Esophagus squamous epithelium (tissue), 5 donors: ENCODE measurements around the gene MRPL52. TPM values are rescaled to one million over a fixed set of nuclear protein-coding genes. Genes with fewer than 3 reads are reported as not detected.

Source experiments
- DNase-seq: peaks from one replicate; lab custom pipeline; 2025; lab: John Stamatoyannopoulos, UW
- H3K27ac ChIP-seq, 4 donors: fragments of 200-600 bp; sonication (generic); one replicate each; pipeline ENCODE4 v1.5.1; 2016 to 2019; ENCODE audit warnings: mild to moderate bottlenecking in 1 of 4
- H3K27me3 ChIP-seq, 4 donors: fragments of 200-600 bp; sonication (generic); 1 replicate in 3 of 4; 2 replicates in 1 of 4; pipeline versions ENCODE4 v1.5.1 to v1.6.0; 2017 to 2021; ENCODE audit warnings: antibody characterized with exemption in 1 of 4
- H3K36me3 ChIP-seq, 3 donors: fragments of 200-600 bp; sonication (generic); one replicate each; pipeline ENCODE4 v1.5.1; 2016 to 2019
- H3K4me1 ChIP-seq, 3 donors: fragments of 200-600 bp; sonication (generic); one replicate each; pipeline ENCODE4 v1.5.1; 2017 to 2019
- H3K4me3 ChIP-seq, 4 donors: fragments of 200-600 bp; sonication (generic); 1 replicate in 3 of 4; 2 replicates in 1 of 4; pipeline ENCODE4 v1.5.1; 2016 to 2019; ENCODE audit warnings: mild to moderate bottlenecking in 2 of 4, moderate library complexity in 1 of 4
- H3K9me3 ChIP-seq, 3 donors: fragments of 200-600 bp; sonication (generic); one replicate each; pipeline ENCODE4 v1.5.1; 2016 to 2019
- POLR2A ChIP-seq, 4 donors: fragments of 450-650 bp; IDR thresholded peaks; one replicate each; pipeline ENCODE4 v1.6.1; 2017; ENCODE audit warnings: antibody characterized with exemption in 4 of 4, mild to moderate bottlenecking in 4 of 4, moderate library complexity in 3 of 4
- WGBS, 2 donors: methylation state at CpG; one replicate each; pipeline ENCODE4 v1.1.5; 2018; 5-methylcytosine and 5-hydroxymethylcytosine counted together
- intact Hi-C: fragments of 100-400 bp; cut with DNase I; formaldehyde crosslinking; loops from one replicate; pipeline ENCODE4 v1.15.0; 2022
- small RNA-seq, 4 donors: library from RNA; depleted of rRNA; stranded (forward); fragments of <200 nt; gene quantifications; one replicate each; pipeline ENCODE3, GENCODE V24; 2016
- total RNA-seq, 4 donors: library from RNA; depleted of rRNA; stranded (reverse); fragments of >200 nt; gene quantifications; one replicate each; pipeline ENCODE4 v1.1.0, GENCODE V29; 2016
- TF ChIP-seq, protein P1 (sequence below), 6 experiments: fragments of 450-650 bp in 4 of 6; fragments of 200-600 bp in 2 of 6; sonication (generic) in 2 of 6; IDR thresholded peaks; one replicate each; pipeline ENCODE4 v1.5.1; 2016 to 2019; ENCODE audit warnings: antibody characterized with exemption in 6 of 6, mild to moderate bottlenecking in 4 of 6, moderate library complexity in 4 of 6
- donor health status: DM: yes; HTN: yes; CAD: no.

Gene MRPL52
- total RNA-seq, 4 donors from 2014 or later = 32.8 to 142 (median 82.1) TPM

DNA sequence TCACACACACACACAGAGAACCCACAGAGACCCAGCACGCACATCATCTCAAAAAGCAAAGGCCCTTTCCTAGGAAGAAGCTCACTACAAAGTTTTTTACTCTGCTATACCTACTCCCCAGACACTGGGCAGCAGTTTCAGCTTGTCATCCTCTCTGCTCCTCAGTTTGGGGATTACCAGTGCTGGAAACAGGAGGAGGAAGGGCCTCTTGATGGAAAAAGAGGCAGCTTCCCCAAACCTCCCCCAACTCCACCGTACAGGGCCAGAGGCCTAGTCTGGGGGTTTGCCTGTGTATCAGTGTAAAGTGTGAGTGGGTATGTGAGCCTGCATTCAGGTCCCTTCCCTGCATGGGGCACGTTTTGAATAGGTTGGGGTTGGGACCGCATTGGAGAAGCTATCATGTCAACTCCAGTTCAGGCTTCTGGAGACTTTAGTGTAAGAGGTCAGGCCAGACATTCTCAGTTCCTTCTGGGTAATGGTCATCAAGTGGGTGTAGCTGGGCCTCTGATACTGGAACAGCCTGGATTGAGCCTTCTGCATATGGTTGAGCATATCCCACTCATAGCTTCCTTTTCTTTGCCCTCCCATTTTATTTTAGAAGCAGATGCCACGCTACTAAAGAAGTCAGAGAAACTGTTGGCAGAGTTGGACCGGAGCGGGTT lies 54.5 kb downstream of the MRPL52 start:
- H3K36me3 ChIP-seq = peaks cover 0 to 10% (median 0%) of the 10 kb centered on the region in 3 donors
- H3K9me3 ChIP-seq = no peaks in the 10 kb centered on the region
- no peaks in the 10 kb centered on the region for H3K27me3 ChIP-seq
- intact Hi-C loops = no loop called here
- H3K27ac ChIP-seq = no peak overlapping the region
- no peak overlapping the region for H3K4me3 ChIP-seq
- H3K4me1 ChIP-seq = peaks cover 14 to 62% (median 19%) of the 10 kb centered on the region in 3 donors
- TF ChIP-seq, protein P1, sequence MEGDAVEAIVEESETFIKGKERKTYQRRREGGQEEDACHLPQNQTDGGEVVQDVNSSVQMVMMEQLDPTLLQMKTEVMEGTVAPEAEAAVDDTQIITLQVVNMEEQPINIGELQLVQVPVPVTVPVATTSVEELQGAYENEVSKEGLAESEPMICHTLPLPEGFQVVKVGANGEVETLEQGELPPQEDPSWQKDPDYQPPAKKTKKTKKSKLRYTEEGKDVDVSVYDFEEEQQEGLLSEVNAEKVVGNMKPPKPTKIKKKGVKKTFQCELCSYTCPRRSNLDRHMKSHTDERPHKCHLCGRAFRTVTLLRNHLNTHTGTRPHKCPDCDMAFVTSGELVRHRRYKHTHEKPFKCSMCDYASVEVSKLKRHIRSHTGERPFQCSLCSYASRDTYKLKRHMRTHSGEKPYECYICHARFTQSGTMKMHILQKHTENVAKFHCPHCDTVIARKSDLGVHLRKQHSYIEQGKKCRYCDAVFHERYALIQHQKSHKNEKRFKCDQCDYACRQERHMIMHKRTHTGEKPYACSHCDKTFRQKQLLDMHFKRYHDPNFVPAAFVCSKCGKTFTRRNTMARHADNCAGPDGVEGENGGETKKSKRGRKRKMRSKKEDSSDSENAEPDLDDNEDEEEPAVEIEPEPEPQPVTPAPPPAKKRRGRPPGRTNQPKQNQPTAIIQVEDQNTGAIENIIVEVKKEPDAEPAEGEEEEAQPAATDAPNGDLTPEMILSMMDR (IDR thresholded peaks at IDR 0.05) = no peak
- no peak for TF ChIP-seq POLR2A (IDR thresholded peaks at IDR 0.05)
- no peak for DNase-seq
- WGBS, 2 donors = 80 to 92% methylated on average over 2 to 7 of the region's 7 CpGs

Small RNA genes within 50 kb of the gene (small RNA-seq; reads per million reads assigned to genes)
- 0 reads per million in 4 donors for gene RF00019

Other genes starting within 250 kb of the MRPL52 start
- gene DAD1, start 240.7 kb upstream of the MRPL52 start, total RNA-seq = 100 to 1,000 TPM; 174 to 280 (median 225) TPM
- gene ABHD4, start 231.6 kb upstream of the MRPL52 start, total RNA-seq = 10 to 100 TPM; 22.9 to 45.4 (median 30.1) TPM
- not detected for gene OR6J1, start 185.5 kb upstream of the MRPL52 start, total RNA-seq
- gene OXA1L, start 63.2 kb upstream of the MRPL52 start, total RNA-seq = 10 to 100 TPM; 52.1 to 85.8 (median 73.4) TPM
- 10 to 100 TPM in 1 of 4 donors, 1 to 10 TPM in 2, not detected in 1; 2.5 to 12.6 (median 7.8) TPM for gene SLC7A7, start 14.5 kb upstream of the MRPL52 start, total RNA-seq
- 100 to 1,000 TPM in 3 of 4 donors, 10 to 100 TPM in 1; 67.9 to 127 (median 102) TPM for gene MMP14, start 6.7 kb downstream of the MRPL52 start, total RNA-seq
- gene LRP10, start 41.9 kb downstream of the MRPL52 start, total RNA-seq = 100 to 1,000 TPM; 111 to 314 (median 128) TPM
- under 1 TPM; 0.19 to 0.83 (median 0.32) TPM for gene REM2, start 53.3 kb downstream of the MRPL52 start, total RNA-seq
- gene RBM23, start 89.3 kb downstream of the MRPL52 start, total RNA-seq = 100 to 1,000 TPM in 1 of 4 donors, 10 to 100 TPM in 3; 40.0 to 101 (median 58.9) TPM
- gene PRMT5, start 99.5 kb downstream of the MRPL52 start, total RNA-seq = 10 to 100 TPM; 36.5 to 75.0 (median 66.1) TPM
- gene HAUS4, start 127.2 kb downstream of the MRPL52 start, total RNA-seq = 10 to 100 TPM; 27.6 to 44.3 (median 33.6) TPM
- 10 to 100 TPM; 31.3 to 44.3 (median 34.5) TPM for gene AJUBA, start 152.7 kb downstream of the MRPL52 start, total RNA-seq
- gene C14orf93, start 180.3 kb downstream of the MRPL52 start, total RNA-seq = 10 to 100 TPM in 2 of 4 donors, 1 to 10 TPM in 2; 3.4 to 12.7 (median 8.8) TPM
- 100 to 1,000 TPM; 140 to 185 (median 153) TPM for gene PSMB5, start 205.0 kb downstream of the MRPL52 start, total RNA-seq
- not detected for gene PSMB11, start 212.3 kb downstream of the MRPL52 start, total RNA-seq
- gene CDH24, start 227.6 kb downstream of the MRPL52 start, total RNA-seq = 1 to 10 TPM; 3.4 to 6.7 (median 4.8) TPM